H9 (cell line): ENCODE data around the gene CAMK2N1. TPM values are rescaled to one million over a fixed set of nuclear protein-coding genes. Genes with fewer than 3 reads are reported as not detected.

Experiments used
- DNase-seq: peaks from one replicate; pipeline ENCODE4 v3.0.0-alpha.2; 2017
- H2AFZ ChIP-seq: one replicate; pipeline ENCODE4 v1.6.1; 2013; ENCODE audit warnings: mild to moderate bottlenecking, low read length, control low read depth, moderate library complexity
- H2AK5ac ChIP-seq: 2 replicates; pipeline ENCODE4 v1.6.1; 2013; ENCODE audit warnings: low read length, control low read depth, mixed read lengths; ENCODE audit not compliant: insufficient read length
- H2BK120ac ChIP-seq: one replicate; pipeline ENCODE4 v1.6.1; 2013; ENCODE audit warnings: low read depth, mild to moderate bottlenecking, low read length, control low read depth, inconsistent platforms; ENCODE audit not compliant: poor library complexity, severe bottlenecking
- H2BK12ac ChIP-seq: 2 replicates; pipeline ENCODE4 v1.6.1; 2013; ENCODE audit warnings: low read length, control low read depth, mixed read lengths, low read depth; ENCODE audit not compliant: insufficient read length
- H2BK15ac ChIP-seq: 2 replicates; pipeline ENCODE4 v1.6.1; 2013; ENCODE audit warnings: low read depth, low read length, control low read depth
- H2BK20ac ChIP-seq: one replicate; pipeline ENCODE4 v1.6.1; 2013; ENCODE audit warnings: low read depth, mild to moderate bottlenecking, low read length, control low read depth, inconsistent platforms; ENCODE audit not compliant: poor library complexity, severe bottlenecking
- H2BK5ac ChIP-seq: 2 replicates; pipeline ENCODE4 v1.6.1; 2013; ENCODE audit warnings: low read length, control low read depth, mixed read lengths; ENCODE audit not compliant: insufficient read length
- H3K14ac ChIP-seq: 2 replicates; pipeline ENCODE4 v1.6.1; 2013; ENCODE audit warnings: low read length, control low read depth; ENCODE audit not compliant: insufficient read depth
- H3K18ac ChIP-seq: 2 replicates; pipeline ENCODE4 v1.6.1; 2013; ENCODE audit warnings: low read depth, mild to moderate bottlenecking, mixed read lengths, low read length, control low read depth; ENCODE audit not compliant: insufficient read length
- H3K23ac ChIP-seq: 2 replicates; pipeline ENCODE4 v1.6.1; 2013; ENCODE audit warnings: low read length, control low read depth, mixed read lengths, low read depth; ENCODE audit not compliant: insufficient read length
- H3K23me2 ChIP-seq: 2 replicates; pipeline ENCODE4 v1.6.1; 2013; ENCODE audit warnings: low read depth, mild to moderate bottlenecking, mixed read lengths, low read length, control low read depth; ENCODE audit not compliant: insufficient read length, poor library complexity, severe bottlenecking
- H3K27ac ChIP-seq: 2 replicates; pipeline ENCODE4 v1.5.1; 2013; ENCODE audit warnings: low read length, control low read depth, mixed read lengths, low read depth; ENCODE audit not compliant: insufficient read length
- H3K27me3 ChIP-seq: 2 replicates; pipeline ENCODE4 v1.6.1; 2013; ENCODE audit warnings: low read length, control low read depth, inconsistent platforms; ENCODE audit not compliant: insufficient read depth
- H3K4ac ChIP-seq: 2 replicates; pipeline ENCODE4 v1.6.1; 2013; ENCODE audit warnings: low read depth, mild to moderate bottlenecking, control low read depth, inconsistent platforms, low read length, moderate library complexity
- H3K4me1 ChIP-seq: 2 replicates; pipeline ENCODE4 v1.6.1; 2013; ENCODE audit warnings: low read length, control low read depth, inconsistent platforms; ENCODE audit not compliant: insufficient read depth
- H3K4me2 ChIP-seq: 2 replicates; pipeline ENCODE4 v1.6.1; 2013; ENCODE audit warnings: low read length, control low read depth, mixed read lengths; ENCODE audit not compliant: insufficient read length, insufficient read depth
- H3K56ac ChIP-seq: 2 replicates; pipeline ENCODE4 v1.6.1; 2013; ENCODE audit warnings: low read depth, mild to moderate bottlenecking, mixed read lengths, low read length, control low read depth; ENCODE audit not compliant: insufficient read length
- H3K79me1 ChIP-seq: 2 replicates; pipeline ENCODE4 v1.6.1; 2013; ENCODE audit warnings: low read depth, mild to moderate bottlenecking, moderate library complexity, low read length, control low read depth, inconsistent platforms; ENCODE audit not compliant: insufficient read depth, poor library complexity, severe bottlenecking
- H3K79me2 ChIP-seq: 2 replicates; pipeline ENCODE4 v1.6.1; 2013; ENCODE audit warnings: low read length, control low read depth, inconsistent platforms; ENCODE audit not compliant: insufficient read depth
- H3K9ac ChIP-seq: 2 replicates; pipeline ENCODE4 v1.6.1; 2013; ENCODE audit warnings: low read length, control low read depth, mixed read lengths; ENCODE audit not compliant: insufficient read length; ENCODE audit errors: extremely low read depth
- H3K9me3 ChIP-seq: one replicate; pipeline ENCODE4 v1.6.1; 2013; ENCODE audit warnings: low read depth, low read length, inconsistent platforms; ENCODE audit not compliant: control insufficient read depth
- H3T11ph ChIP-seq: one replicate; pipeline ENCODE4 v1.6.1; 2013; ENCODE audit warnings: mild to moderate bottlenecking, low read length, control low read depth, inconsistent platforms
- H4K20me1 ChIP-seq: one replicate; pipeline ENCODE4 v1.6.1; 2013; ENCODE audit not compliant: control insufficient read depth, insufficient read length, insufficient read depth
- H4K5ac ChIP-seq: 2 replicates; pipeline ENCODE4 v1.6.1; 2013; ENCODE audit warnings: low read depth, mild to moderate bottlenecking, mixed read lengths, low read length, control low read depth; ENCODE audit not compliant: insufficient read length
- H4K8ac ChIP-seq: replicated peaks from 2 replicates; pipeline ENCODE4 v1.6.1; 2013; ENCODE audit warnings: low read length, control low read depth, mixed read lengths, low read depth; ENCODE audit not compliant: insufficient read length
- H4K91ac ChIP-seq: 2 replicates; pipeline ENCODE4 v1.6.1; 2013; ENCODE audit warnings: low read depth, mild to moderate bottlenecking, moderate library complexity, mixed read lengths, low read length, control low read depth; ENCODE audit not compliant: insufficient read length
- H3K27ac Mint-ChIP-seq, 3 experiments: 2 replicates in 2 of 3; 3 replicates in 1 of 3; pipeline ENCODE4 v1.8.0; 2020 to 2021; ENCODE audit warnings: mixed read lengths in 3 of 3, mild to moderate bottlenecking in 1 of 3, moderate library complexity in 1 of 3
- H3K27me3 Mint-ChIP-seq: 2 replicates; pipeline ENCODE4 v1.8.0; 2021; ENCODE audit warnings: low read depth, mild to moderate bottlenecking, moderate library complexity, mixed read lengths
- H3K36me3 Mint-ChIP-seq, 3 experiments: 2 replicates in 2 of 3; 3 replicates in 1 of 3; pipeline ENCODE4 v1.8.0; 2020 to 2021; ENCODE audit warnings: low read depth in 3 of 3, mixed read lengths in 3 of 3; ENCODE audit not compliant: insufficient read depth in 1 of 3
- H3K4me1 Mint-ChIP-seq, 2 experiments: 2 replicates each; pipeline ENCODE4 v1.8.0; 2020; ENCODE audit warnings: mixed read lengths in 2 of 2
- H3K4me3 Mint-ChIP-seq, 2 experiments: 2 replicates in 1 of 2; 3 replicates in 1 of 2; pipeline ENCODE4 v1.8.0; 2020 to 2021; ENCODE audit warnings: mild to moderate bottlenecking in 2 of 2, mixed read lengths in 2 of 2, moderate library complexity in 1 of 2
- H3K9me3 Mint-ChIP-seq, 2 experiments: 2 replicates in 1 of 2; 3 replicates in 1 of 2; pipeline ENCODE4 v1.8.0; 2020; ENCODE audit warnings: mild to moderate bottlenecking in 2 of 2, mixed read lengths in 2 of 2, moderate library complexity in 1 of 2
- WGBS: extraction: QIAGEN DNeasy Blood & Tissue Kit; methylation state at CpG from one replicate; pipeline ENCODE4 v1.1.7; 2013; ENCODE audit warnings: missing lambda C conversion rate, low lambda C conversion rate, mixed read lengths; ENCODE audit not compliant: insufficient read length; ENCODE audit errors: extremely low coverage; 5-methylcytosine and 5-hydroxymethylcytosine counted together
- total RNA-seq: library from RNA; stranded (reverse); gene quantifications from 2 replicates; pipeline ENCODE4 v1.2.1, GENCODE V29; 2021
- TF ChIP-seq, protein P1 (sequence below): fragments of 200-600 bp; sonication (generic); conservative IDR thresholded peaks from 3 replicates; pipeline ENCODE4 v1.8.0; 2021; ENCODE audit warnings: antibody characterized with exemption, mild to moderate bottlenecking

The CAMK2N1 gene
- total RNA-seq, 1 experiment from 2014 or later: 1.2 TPM

DNA sequence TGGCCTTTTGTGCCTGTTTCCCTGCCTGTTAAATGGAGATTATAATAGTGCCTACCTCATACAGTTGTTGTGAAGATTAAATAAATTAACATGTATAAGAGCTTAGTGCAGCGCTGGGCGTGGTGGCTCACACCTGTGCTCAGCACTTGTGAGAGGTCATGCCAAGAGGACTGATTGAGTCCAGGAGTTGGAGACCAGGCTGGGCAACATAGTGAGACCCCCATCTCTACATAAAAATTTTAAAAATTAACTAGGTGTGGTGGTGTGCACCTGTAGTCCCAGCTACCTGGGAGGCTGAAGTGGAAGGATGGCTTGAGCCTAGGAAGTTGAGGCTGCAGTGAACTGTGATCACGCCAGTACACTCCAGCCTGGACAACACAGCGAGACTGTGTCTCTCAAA lies 12.1 kb downstream of the CAMK2N1 start:
- H3K23ac ChIP-seq: no peak overlapping the region
- no peak overlapping the region for H3K14ac ChIP-seq
- peaks cover 71% of the 10 kb centered on the region for H3K27me3 Mint-ChIP-seq
- no peak overlapping the region for H3K4me2 ChIP-seq
- no peaks in the 10 kb centered on the region; a peak in 1 of 5 replicates for H3K9me3 Mint-ChIP-seq
- H3K4me3 Mint-ChIP-seq: peak overlapping the region in 1 of 2 experiments; percentile 71; a peak in 1 of 5 replicates
- H2AFZ ChIP-seq: no peak overlapping the region
- no peak overlapping the region for H2BK120ac ChIP-seq
- H2BK15ac ChIP-seq: no peak overlapping the region
- H3K4me1 ChIP-seq: peaks cover 7% of the 10 kb centered on the region; the same call in 1 of the 2 replicates
- H3T11ph ChIP-seq: no peak overlapping the region
- H3K27ac Mint-ChIP-seq: no peak overlapping the region
- H3K9me3 ChIP-seq: no peaks in the 10 kb centered on the region
- H3K27ac ChIP-seq: no peak overlapping the region
- no peak overlapping the region for H4K8ac ChIP-seq
- H3K79me2 ChIP-seq: no peaks in the 10 kb centered on the region
- no peak overlapping the region for H3K4ac ChIP-seq
- H3K4me1 Mint-ChIP-seq: peaks cover 27 to 34% of the 10 kb centered on the region in 2 experiments
- TF ChIP-seq, protein P1, sequence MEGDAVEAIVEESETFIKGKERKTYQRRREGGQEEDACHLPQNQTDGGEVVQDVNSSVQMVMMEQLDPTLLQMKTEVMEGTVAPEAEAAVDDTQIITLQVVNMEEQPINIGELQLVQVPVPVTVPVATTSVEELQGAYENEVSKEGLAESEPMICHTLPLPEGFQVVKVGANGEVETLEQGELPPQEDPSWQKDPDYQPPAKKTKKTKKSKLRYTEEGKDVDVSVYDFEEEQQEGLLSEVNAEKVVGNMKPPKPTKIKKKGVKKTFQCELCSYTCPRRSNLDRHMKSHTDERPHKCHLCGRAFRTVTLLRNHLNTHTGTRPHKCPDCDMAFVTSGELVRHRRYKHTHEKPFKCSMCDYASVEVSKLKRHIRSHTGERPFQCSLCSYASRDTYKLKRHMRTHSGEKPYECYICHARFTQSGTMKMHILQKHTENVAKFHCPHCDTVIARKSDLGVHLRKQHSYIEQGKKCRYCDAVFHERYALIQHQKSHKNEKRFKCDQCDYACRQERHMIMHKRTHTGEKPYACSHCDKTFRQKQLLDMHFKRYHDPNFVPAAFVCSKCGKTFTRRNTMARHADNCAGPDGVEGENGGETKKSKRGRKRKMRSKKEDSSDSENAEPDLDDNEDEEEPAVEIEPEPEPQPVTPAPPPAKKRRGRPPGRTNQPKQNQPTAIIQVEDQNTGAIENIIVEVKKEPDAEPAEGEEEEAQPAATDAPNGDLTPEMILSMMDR: no peak
- H3K27me3 ChIP-seq: no peaks in the 10 kb centered on the region; the same call in 1 of the 2 replicates
- no peaks in the 10 kb centered on the region for H3K36me3 Mint-ChIP-seq
- H4K20me1 ChIP-seq: no peaks in the 10 kb centered on the region
- no peak overlapping the region for H2AK5ac ChIP-seq
- no peak for DNase-seq
- no peaks in the 10 kb centered on the region for H3K79me1 ChIP-seq
- no CpG with 5 or more reads among the region's 4 CpGs for whole genome bisulfite sequencing
- H2BK5ac ChIP-seq: no peak overlapping the region
- no peak overlapping the region for H3K9ac ChIP-seq
- H2BK12ac ChIP-seq: no peak overlapping the region
- H2BK20ac ChIP-seq: no peak overlapping the region
- no peak overlapping the region for H4K5ac ChIP-seq
- H4K91ac ChIP-seq: no peak overlapping the region
- no peak overlapping the region for H3K18ac ChIP-seq
- H3K23me2 ChIP-seq: no peaks in the 10 kb centered on the region
- H3K56ac ChIP-seq: no peak overlapping the region
